AG08395 (cell line): ENCODE measurements around the gene CAMTA1.
"Not testable (repeated sequence)": the region's sequence is repeated elsewhere in the genome, so short reads cannot be mapped to it uniquely, and the experiment has no call there.

ENCODE experiments used
- DNase-seq: peaks from one replicate; pipeline ENCODE4 v3.0.0; 2012; ENCODE audit warnings: mixed read lengths, low spot score

The CAMTA1 gene

GRCh38 chr1:7679159-7679872, 894.1 kb downstream of the CAMTA1 start:
- DNase-seq: no peak

GRCh38 chr1:7679873-7680206, 894.6 kb downstream of the CAMTA1 start:
- no peak for DNase-seq

- peak; percentile 53 for DNase-seq
These were observed 895.1 kb downstream of the CAMTA1 start for GRCh38 chr1:7680207-7680954.

GRCh38 chr1:7680955-7681268, 895.7 kb downstream of the CAMTA1 start:
- no peak for DNase-seq

- DNase-seq: no peak
These were observed 896.1 kb downstream of the CAMTA1 start for GRCh38 chr1:7681401-7681800.

- DNase-seq: no peak
These were observed 898.3 kb downstream of the CAMTA1 start for GRCh38 chr1:7683521-7683920.

GRCh38 chr1:7684132-7684531, 898.9 kb downstream of the CAMTA1 start:
- DNase-seq: no peak

- no peak for DNase-seq
These were observed 899.8 kb downstream of the CAMTA1 start for GRCh38 chr1:7684861-7685635.

- DNase-seq: no peak
These were observed 901.1 kb downstream of the CAMTA1 start for GRCh38 chr1:7686301-7686850.

GRCh38 chr1:7687411-7687810, 902.2 kb downstream of the CAMTA1 start:
- no peak for DNase-seq

- no peak for DNase-seq
These were observed 903.4 kb downstream of the CAMTA1 start for GRCh38 chr1:7688659-7689058.

GRCh38 chr1:7689307-7689706, 904.1 kb downstream of the CAMTA1 start:
- DNase-seq: not testable (repeated sequence)

- no peak for DNase-seq
These were observed 904.8 kb downstream of the CAMTA1 start for GRCh38 chr1:7690076-7690475.

GRCh38 chr1:7690496-7691182, 905.4 kb downstream of the CAMTA1 start:
- DNase-seq: no peak

GRCh38 chr1:7691576-7691975, 906.3 kb downstream of the CAMTA1 start:
- DNase-seq: no peak

- DNase-seq: no peak
These were observed 906.8 kb downstream of the CAMTA1 start for GRCh38 chr1:7692005-7692404.

- DNase-seq: not testable (repeated sequence)
These were observed 907.8 kb downstream of the CAMTA1 start for GRCh38 chr1:7693037-7693436.

- DNase-seq: no peak
These were observed 908.4 kb downstream of the CAMTA1 start for GRCh38 chr1:7693662-7694061.

GRCh38 chr1:7694600-7695496, 909.6 kb downstream of the CAMTA1 start:
- DNase-seq: no peak

- DNase-seq: no peak
These were observed 910.4 kb downstream of the CAMTA1 start for GRCh38 chr1:7695497-7696117.

GRCh38 chr1:7698641-7699040, 913.4 kb downstream of the CAMTA1 start:
- no peak for DNase-seq
